ENCODE data around the gene MACROD1. TPM values are rescaled to one million over a fixed set of nuclear protein-coding genes. Genes with fewer than 3 reads are reported as not detected.

The MACROD1 gene
- total RNA-seq, 1 donor from 2014 or later: 29.6 TPM

DNA sequence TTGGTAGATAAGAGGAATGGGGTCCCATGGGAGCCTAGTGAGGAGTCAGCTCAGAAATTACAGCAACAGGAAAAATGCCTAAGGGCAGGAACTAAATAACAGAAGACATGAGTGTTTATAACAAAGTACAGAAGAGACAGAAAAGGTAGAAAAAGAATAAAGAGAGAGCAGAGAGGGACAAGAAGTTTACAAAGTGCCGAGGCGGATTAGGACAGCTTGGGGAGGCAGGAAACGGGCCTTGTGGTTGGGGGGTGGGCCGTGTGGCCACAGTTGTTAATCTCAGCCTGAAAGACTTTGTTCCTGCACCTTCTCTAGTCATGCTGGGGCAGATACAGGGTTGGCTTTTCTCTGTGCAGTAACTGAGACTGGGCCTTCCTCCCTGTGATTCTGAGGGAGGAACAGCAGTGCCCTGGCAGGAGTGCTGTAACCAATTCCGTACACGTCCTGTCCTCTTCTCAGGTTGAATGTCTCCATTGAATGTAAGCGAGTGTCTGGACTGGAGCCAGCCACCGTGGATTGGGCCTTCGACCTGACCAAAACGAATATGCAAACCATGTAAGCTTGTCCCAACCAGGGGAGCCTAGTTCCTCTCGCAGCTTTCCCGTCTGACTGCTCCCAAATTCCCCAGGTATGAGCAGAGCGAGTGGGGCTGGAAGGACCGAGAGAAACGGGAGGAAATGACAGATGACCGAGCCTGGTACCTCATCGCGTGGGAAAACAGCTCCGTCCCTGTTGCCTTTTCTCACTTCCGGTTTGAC is 214.0 kb downstream of the MACROD1 start:
- Mint-ChIP-seq H3K4me3 (ENCODE audit: unreplicated experiment) (no peak overlapping the region), H3K36me3 (ENCODE audit: unreplicated experiment) (peaks cover 33% of the 10 kb centered on the region), H3K9me3 (ENCODE audit: unreplicated experiment) (no peaks in the 10 kb centered on the region), H3K4me1 (ENCODE audit: unreplicated experiment) (peaks cover 8% of the 10 kb centered on the region), H3K27me3 (ENCODE audit: unreplicated experiment) (no peaks in the 10 kb centered on the region), H3K27ac (ENCODE audit: unreplicated experiment) (no peak overlapping the region)
- DNase-seq (ENCODE audit: extremely low spot score, unreplicated experiment): no peak
- TF ChIP-seq, protein P1, sequence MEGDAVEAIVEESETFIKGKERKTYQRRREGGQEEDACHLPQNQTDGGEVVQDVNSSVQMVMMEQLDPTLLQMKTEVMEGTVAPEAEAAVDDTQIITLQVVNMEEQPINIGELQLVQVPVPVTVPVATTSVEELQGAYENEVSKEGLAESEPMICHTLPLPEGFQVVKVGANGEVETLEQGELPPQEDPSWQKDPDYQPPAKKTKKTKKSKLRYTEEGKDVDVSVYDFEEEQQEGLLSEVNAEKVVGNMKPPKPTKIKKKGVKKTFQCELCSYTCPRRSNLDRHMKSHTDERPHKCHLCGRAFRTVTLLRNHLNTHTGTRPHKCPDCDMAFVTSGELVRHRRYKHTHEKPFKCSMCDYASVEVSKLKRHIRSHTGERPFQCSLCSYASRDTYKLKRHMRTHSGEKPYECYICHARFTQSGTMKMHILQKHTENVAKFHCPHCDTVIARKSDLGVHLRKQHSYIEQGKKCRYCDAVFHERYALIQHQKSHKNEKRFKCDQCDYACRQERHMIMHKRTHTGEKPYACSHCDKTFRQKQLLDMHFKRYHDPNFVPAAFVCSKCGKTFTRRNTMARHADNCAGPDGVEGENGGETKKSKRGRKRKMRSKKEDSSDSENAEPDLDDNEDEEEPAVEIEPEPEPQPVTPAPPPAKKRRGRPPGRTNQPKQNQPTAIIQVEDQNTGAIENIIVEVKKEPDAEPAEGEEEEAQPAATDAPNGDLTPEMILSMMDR (IDR thresholded peaks at IDR 0.05): no peak

Other genes starting within 250 kb of the MACROD1 start
- gene RCOR2, start 248.9 kb downstream of the MACROD1 start, total RNA-seq: 2.5 and 2.6 TPM in 2 replicates
- gene NAA40, start 227.1 kb downstream of the MACROD1 start, total RNA-seq: 24.0 and 28.1 TPM in 2 replicates
- 253 and 265 TPM in 2 replicates for gene COX8A, start 191.5 kb downstream of the MACROD1 start, total RNA-seq
- 66.2 and 71.4 TPM in 2 replicates for gene OTUB1, start 179.7 kb downstream of the MACROD1 start, total RNA-seq
- gene FLRT1, start 130.2 kb downstream of the MACROD1 start, total RNA-seq: 0.54 and 0.65 TPM in 2 replicates
- 109 and 115 TPM in 2 replicates for gene STIP1, start 20.1 kb upstream of the MACROD1 start, total RNA-seq
- 0.94 and 1.4 TPM in 2 replicates for gene FERMT3, start 40.6 kb upstream of the MACROD1 start, total RNA-seq
- gene TRPT1, start 60.1 kb upstream of the MACROD1 start, total RNA-seq: 39.2 and 39.7 TPM in 2 replicates
- gene NUDT22, start 60.2 kb upstream of the MACROD1 start, total RNA-seq: 43.7 and 46.8 TPM in 2 replicates
- 46.5 and 49.9 TPM in 2 replicates for gene DNAJC4, start 64.4 kb upstream of the MACROD1 start, total RNA-seq
- 205 and 217 TPM in 2 replicates for gene VEGFB, start 68.5 kb upstream of the MACROD1 start, total RNA-seq
- gene FKBP2, start 75.0 kb upstream of the MACROD1 start, total RNA-seq: 52.9 and 54.7 TPM in 2 replicates
- gene PPP1R14B, start 80.8 kb upstream of the MACROD1 start, total RNA-seq: 270 and 286 TPM in 2 replicates
- gene PLCB3, start 85.4 kb upstream of the MACROD1 start, total RNA-seq: 30.2 and 32.0 TPM in 2 replicates
- 68.3 and 73.6 TPM in 2 replicates for gene BAD, start 118.6 kb upstream of the MACROD1 start, total RNA-seq
- gene GPR137, start 119.7 kb upstream of the MACROD1 start, total RNA-seq: 68.0 and 71.4 TPM in 2 replicates
- 0.39 and 0.43 TPM in 2 replicates for gene KCNK4, start 125.2 kb upstream of the MACROD1 start, total RNA-seq
- not detected in 2 replicates for gene CATSPERZ, start 134.2 kb upstream of the MACROD1 start, total RNA-seq
- 32.7 and 37.4 TPM in 2 replicates for gene ESRRA, start 139.4 kb upstream of the MACROD1 start, total RNA-seq
- 159 and 174 TPM in 2 replicates for gene TRMT112, start 151.4 kb upstream of the MACROD1 start, total RNA-seq
- 215 and 217 TPM in 2 replicates for gene PRDX5, start 152.0 kb upstream of the MACROD1 start, total RNA-seq
- 0.30 TPM in 1 of 2 replicates, not detected in the other for gene CCDC88B, start 174.1 kb upstream of the MACROD1 start, total RNA-seq
- gene RPS6KA4, start 193.0 kb upstream of the MACROD1 start, total RNA-seq: 33.7 and 35.9 TPM in 2 replicates

All from osteocyte (in vitro differentiated cells).